Activated CD4-positive, CD25-positive, alpha-beta regulatory T cell treated with anti-CD3 and anti-CD28 coated beads, Interleukin-2, amount 50 U/mL, for 24 hours (primary cell): Measurements from ENCODE around the gene COL4A5.

Experiments
- ATAC-seq, 2 donors: fragments of 150-1000 bp; cut with Tn5 transposase; one replicate each; pipeline ENCODE4 v1.10.0; 2021; ENCODE audit warnings: mild to moderate bottlenecking in 1 of 2, moderate library complexity in 1 of 2

Gene COL4A5

DNA sequence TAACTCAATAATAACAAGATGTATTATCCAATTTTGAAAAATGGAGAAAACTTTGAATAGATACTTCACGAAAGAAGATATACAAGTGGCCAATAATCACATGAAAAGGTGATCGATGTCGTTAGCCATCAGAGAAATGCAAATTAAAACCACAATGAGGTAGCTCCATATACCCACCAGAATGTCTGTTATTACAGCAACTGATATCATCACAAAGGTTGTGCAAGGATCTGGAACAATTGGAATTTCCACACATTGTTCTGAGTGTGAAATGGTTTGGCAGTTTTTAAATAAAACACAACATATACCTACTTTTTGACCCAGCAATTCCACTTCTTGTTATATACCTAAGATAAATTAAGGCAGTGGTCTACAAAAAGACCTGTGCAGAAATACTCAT is 225.1 kb downstream of the COL4A5 start:
- no peak for ATAC-seq

DNA sequence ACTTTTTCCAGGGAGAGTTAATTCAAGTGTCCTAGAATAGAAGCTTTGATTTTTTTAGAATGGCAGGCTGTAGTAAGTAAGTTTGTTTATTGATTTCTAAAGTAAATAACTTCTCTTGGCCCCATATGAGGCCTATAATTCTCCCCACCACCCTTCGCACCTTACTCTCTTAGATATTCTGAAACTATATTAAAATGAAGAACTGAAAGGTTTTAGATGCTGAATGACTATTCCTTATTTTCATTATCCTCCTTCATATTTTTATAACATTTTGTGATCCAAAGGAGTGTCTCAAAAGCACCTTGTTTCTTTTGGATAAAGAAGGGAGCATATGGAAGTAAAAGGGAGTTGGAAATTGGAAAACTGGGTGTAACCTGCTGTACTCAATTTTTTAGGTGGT is 226.5 kb downstream of the COL4A5 start:
- ATAC-seq, result no peak

DNA sequence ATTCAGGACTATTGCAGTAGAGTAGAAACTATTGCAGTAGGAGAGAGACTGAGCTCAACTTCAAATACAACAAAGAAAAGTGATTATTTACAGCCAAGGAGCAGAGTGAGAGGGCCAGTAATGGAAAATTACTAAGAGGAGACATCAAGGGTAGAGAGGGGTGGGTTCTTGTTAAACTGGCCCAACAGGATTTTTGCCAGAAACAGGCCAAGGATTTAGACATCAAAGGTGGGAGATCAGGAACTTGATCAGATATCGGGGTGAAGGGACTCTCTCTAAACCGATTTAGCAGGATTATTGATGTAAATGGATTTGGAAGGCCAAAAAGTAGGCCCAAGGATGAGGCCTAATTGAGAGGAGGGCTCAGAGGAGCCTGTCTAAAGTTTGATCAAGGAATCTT is 231.9 kb downstream of the COL4A5 start:
- ATAC-seq, result no peak

DNA sequence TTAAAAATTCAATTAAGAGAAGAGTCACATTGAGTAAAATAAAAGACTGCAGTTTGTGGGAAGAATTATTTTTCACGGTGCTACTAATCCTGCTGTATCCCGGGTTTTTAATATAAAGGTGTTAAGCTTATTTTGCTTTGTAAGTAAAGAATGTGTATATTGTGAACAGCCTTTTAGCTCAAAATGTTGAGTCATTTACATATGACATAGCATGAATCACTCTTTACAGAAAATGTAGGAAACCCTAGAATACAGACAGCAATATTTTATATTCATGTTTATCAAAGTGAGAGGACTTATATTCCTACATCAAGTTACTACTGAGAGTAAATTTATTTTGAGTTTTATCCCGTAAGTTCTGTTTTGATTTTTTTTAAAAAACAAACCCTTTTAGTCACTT is 257.1 kb downstream of the COL4A5 start:
- no peak for ATAC-seq

DNA sequence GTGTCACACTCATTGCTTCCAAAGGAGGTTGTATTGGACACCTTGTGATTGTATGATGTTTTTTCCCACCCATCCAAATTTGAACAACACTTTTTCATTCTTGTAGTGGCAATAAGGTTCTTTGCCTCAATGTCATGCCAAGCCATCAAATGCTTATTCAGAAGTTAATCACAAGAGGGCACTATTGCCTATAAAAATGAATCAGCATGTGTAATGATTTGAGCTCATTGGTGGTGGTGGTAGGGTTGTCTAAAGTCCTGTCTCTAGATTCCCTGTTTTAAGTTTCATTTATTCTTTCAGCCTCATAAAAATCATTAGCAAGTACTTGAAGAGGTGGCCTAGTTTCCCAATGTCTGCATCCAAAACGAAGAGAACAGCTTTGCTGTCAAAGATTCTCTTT is 259.7 kb downstream of the COL4A5 start:
- ATAC-seq, result no peak

DNA sequence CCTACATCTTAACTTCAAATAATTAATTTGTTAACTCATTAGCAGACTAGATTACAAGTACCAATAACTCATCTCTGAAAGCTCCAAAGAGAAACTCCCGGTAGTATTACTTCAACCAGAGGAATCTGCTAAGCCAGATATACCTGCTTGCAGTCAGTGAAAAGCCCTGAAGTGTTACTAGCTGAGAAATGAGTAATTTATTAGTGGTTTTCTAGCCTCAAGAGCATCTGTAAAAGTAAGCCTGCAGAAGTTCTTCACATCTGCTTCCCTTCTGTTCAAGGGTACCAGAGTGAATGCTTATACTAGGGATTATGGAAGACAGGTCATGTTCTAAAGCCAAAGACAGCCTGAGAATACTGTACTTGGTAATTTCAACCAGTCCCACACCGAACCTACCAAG is 262.0 kb downstream of the COL4A5 start:
- ATAC-seq, result no peak

DNA sequence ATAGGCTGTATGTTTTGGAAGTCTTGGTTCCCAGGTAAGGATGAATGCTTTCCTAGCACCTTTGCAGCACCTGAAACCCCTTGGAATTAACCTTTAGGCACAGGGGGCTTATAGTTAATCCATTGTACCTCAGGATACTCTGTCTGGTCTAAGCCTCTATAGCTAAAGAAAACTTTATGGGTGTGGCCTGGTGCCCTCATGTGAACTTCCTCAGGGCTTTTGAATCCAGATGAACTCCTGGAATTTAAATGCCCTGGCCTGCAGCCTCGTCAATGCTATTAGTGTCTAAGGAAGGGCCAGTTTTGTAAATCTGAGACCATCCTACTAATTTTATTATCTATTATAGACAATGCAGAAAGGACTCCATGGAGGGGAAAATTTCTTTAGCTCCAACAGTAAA is 262.9 kb downstream of the COL4A5 start:
- ATAC-seq, result no peak

DNA sequence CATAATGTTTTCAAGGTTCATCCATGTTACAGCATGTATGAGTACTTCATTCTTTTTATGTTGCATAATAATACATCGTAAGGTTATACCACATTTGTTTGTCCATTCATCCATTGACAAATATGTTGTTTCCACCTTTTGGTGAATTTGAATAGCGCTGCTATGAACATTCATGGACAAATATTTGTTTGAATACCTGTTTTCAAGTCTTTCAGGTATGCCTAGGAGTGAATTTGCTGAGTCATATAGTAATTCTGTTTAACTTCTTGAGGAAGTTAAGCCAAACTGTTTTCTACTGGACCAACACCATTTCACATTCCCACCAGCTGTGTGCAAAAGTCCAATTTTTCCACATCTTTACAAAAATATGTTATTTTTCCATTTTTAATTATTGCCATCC is 265.2 kb downstream of the COL4A5 start:
- ATAC-seq, result no peak

DNA sequence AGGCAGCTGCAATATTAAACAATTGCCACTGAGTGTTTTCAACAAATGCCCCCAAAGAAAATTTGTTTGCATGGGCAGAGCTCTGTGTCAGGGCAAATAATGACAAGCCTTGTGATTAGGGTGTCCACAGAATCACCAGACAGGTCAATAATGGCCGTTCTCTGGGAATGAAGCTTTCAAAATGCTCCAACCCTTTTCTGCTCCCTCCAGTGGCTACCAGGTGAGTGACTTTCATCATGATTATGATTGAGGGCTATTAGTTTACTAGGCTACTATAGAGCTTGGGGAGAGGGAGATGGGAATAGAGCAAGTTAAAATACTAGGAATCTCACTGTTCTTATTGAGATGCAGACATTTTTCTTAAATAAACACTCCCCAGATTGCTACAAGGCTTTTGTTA is 273.2 kb downstream of the COL4A5 start:
- no peak for ATAC-seq

DNA sequence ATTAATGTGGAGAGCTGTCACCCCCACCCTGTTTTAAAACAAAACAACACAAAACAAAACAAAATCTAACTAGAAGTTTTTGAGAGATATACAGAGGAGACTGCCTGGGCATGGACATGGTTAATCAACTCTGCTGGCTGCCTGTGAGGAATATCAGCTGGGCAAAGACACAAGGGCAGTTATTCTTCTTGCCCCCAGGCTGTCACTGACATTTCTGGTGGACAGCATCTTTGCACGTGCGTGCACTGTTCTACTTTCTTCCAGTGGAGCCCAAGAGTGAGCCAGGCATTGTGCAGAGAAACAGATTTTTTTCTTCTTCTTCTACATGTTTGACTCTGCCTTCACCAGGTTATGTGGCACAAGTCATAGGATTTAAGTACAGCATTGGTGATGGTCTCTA is 282.9 kb downstream of the COL4A5 start:
- no peak for ATAC-seq

DNA sequence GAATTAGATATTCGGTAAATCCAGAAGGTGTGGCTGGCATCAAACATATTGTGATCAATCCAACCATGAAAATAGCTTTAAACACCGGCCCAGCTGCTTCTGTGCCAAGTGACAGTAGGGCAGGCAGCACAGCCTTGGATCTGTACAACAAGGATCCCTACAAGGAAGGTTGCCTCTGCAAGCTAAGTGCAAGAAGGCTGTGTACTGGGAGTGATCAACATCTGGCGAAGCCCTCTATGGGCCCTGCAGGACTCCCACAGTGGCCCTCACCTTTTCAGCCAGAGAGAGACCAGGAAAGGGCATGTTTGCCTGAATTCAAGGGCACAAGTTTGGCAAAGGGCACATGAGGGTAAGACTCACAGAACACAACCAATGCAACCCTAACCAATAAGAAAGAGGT is 287.1 kb downstream of the COL4A5 start:
- ATAC-seq, result no peak

DNA sequence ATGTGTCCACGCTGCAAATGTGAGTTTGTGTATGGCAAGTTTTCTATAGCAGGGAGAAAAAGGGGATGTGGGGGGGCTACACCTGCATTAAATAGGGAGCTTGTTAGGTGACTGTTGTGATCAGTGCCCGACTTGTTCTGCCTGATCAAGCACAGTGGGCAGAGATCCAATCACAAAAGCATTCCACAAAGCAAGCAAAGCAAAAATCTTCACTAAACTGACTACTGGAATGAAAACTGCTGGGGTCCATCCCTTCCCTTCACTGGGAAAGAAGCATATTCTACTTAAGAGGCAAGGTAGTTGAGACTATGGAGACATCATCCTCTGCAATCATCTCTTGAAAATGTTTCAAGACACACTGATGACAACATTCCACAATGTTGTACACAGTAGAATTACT is 291.5 kb downstream of the COL4A5 start:
- no peak for ATAC-seq

DNA sequence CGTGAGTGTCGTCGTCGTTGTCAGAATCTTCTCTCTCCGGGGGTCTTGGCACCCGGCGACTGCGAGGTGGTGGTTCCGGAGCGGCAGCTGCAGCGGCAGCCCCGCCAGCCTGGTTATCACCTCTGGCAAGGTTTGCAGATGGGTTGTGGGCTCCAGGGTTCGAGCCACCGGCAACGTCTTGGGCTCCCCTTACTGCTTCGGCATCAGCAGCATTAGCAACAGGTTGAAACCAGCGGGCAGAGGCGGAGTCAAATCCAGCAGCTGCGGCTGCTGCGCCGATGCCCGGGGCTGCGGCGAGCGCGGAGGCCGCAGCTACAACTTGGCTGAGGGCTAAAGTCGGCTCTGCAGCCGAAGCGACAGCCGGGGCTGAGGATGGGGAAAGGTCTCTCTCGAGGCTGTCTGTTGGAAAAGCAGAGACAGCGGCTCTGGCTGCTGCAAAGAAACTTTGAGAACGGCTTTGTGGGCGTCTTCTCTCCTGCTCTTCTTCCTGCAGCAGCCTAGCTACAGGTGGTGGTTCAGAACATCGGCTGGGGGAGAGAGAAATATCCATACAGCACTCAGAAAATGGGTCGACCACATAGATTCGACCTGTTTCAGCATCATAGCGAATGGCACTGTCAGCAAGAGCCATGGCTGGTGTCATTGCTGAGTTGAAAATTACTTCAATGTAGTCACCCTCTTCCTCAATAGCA is 293.1 kb downstream of the COL4A5 start:
- ATAC-seq, result no peak

DNA sequence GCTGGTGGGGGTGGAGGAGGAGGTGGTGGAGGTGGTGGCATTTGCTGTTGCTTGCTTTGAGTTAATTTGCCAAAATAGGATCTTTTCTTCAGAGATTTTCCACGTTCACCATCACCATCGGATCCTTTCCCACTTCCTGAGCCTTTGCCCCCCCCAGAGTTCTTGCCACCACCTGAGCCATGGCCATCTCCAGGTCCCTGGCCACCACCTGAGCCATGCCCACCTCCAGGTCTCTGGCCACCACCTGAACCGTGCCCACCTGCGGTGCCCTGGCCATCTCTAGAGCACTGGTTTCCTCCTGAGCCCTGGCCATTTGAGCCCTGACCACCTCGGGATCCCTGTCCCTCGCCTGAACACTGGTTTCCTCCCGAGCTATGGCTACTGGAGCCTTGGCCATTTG is 294.8 kb downstream of the COL4A5 start:
- ATAC-seq, result no peak

DNA sequence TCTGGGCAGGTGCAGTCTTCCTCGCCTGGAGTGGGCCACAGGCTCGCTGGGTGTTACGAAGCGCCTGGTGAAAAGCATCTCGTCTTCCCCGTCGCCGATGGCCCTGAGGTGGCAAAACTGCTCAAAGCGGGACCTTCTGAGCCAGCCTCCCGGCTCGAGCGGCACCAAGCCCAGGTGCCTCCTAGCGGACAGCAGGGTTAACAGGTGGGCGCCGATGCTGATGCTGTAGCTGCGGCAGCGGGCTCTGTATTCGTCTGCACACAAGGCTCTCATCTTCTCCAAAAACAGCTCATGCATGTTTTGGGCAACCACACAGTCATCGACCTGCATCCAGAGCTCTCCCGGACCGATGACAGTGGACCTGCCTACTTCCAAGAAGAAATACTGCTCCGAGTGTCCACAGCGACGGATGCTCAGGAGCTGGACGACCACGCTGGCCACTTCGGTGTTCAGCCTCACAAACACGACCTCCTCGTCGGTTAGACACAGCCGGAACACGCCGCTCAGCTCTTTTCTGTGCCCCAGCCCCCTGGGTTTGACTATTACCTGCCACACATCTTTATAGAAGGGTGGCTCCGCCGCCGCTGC is 295.5 kb downstream of the COL4A5 start:
- no peak for ATAC-seq

DNA sequence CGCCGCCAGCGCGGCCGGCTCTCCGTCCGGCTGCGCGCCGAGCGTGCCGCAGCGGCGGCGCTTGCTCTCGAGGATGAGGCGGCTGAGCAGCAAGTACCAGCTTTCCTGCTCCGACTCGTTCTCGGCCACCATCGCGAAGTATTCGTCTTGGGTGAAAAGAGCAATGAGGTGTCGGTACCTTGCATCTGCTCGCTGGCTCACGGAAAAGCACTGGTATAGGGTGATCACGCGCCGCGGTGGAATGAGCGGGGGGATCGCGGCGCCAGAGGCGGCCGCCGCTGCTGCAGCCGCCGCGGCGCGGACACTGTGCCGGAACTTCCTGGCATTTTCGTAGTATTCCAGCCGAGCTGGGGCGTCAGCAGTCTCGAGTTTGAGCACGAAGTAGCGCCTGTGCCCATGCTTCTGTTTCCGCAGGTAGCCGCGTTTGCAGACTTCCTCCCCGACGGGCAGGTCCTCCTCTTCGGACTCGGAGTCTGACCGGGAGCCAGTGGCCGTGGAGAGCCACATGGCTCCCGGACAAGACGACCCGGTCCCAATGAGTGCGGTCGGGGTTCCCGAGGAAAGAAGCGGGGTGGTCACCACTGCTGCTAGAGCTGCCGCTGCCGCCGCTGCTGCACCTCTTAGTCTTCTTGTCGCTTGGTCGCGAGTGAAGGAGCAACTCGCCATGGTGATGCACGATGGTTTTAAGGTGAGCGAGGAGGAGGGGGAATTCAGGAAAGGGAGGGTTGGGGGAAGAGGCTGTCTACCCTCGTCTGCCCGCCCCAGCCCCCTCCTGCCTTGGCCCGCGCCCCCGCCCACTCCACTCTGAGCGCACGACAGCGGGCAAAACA is 296.3 kb downstream of the COL4A5 start:
- no peak for ATAC-seq

DNA sequence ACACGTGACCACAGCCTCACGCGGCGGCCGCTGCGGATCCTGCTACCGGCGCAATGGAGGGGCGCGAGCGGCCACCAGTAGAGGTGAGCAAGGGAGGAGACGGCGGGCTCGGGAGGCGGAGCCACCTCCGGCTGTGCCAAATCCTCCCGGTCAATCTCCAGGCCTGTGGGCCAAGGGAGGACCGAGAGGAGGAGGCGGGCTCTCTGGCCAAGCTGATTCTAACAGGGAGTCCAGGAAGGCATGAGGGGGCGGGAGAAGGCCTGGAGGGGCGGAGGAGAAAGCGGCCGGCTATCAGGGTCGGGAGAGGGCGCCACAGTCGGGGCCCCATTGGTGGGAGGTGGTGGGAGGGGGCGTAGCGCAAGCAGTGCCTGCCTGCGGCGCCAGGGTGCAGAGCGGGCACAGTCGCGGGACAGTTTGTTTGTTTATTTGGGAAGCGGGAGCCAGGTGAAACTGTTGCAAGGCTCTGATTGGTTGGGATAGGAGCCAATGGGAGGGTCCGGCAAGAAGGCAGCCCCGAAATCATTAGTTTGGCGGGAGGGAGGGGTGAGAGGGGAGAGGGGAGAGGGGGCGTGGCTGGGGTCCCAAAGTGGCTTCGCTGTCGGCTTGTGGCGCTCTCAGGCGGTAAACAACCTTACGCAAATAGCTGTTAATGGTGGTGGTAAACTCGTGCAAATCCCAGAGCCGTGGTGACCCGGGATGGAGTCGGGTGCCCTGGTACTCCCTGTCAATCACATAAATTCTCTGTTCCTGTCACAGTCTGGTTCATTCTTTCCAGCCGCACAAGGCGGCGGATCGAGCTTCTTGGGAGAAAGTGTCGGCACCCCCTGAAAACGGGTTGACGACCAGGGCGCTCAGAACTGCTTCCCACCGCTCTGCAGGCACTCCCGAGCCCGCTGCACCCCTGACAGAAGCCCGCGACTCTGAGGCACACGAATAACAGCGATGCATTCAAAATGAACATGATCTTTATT is 297.2 kb downstream of the COL4A5 start, which contains the start of gene IRS4:
Gene IRS4 (minus strand): TSS at position 55 of the 971 bp plus-strand sequence.
- no peak for ATAC-seq

DNA sequence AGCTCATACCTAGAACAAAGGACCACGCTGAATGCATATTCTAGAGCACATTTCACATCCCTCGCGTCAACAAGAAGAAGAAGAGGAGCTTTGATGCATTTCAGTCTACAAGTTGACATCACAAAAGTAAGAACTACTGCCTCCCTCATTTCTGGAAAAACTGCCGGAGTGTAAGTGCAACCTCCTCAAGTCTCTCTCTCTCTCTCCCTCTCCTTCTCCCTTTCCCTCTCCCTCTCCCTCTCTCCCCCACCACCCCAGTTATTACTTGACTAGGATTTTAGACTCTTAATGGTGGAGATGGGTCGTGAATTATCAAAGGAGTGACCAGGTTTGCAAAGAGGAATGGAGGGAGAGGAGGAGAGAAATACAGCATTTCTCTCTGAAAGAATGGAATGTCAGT is 298.1 kb downstream of the COL4A5 start:
- ATAC-seq, result no peak

DNA sequence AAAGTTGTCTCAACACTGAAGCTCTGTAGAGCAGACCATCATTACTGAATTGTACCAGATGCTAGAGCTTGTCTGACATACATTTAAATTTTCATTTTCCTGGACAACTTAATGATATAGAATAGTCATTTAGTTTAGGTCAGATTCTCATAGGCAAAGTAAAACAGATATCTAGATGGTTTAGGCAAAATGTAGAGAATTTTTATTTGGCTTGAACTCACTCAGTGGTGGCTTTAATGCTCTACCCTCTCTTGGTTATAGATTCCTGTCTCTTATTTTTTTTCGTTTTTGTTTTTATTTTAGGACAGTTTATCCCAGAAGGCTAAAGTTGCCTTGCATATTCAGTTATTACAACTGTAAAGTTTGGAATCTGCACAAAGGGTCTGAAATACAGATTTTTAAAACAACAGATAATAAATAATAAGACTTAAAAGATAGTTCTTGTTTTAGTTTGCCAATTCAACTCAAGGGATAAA is 300.7 kb downstream of the COL4A5 start:
- no peak for ATAC-seq
